Thyroid gland (tissue), 4 donors: ENCODE results near the gene MKI67.

ENCODE experiments used
- POLR2A ChIP-seq, 2 donors: fragments of 450-650 bp; IDR thresholded peaks; one replicate each; pipeline ENCODE4 v1.6.1; 2017; ENCODE audit warnings: antibody characterized with exemption in 2 of 2, mild to moderate bottlenecking in 2 of 2, moderate library complexity in 1 of 2
- TF ChIP-seq, protein P1 (sequence below), 6 experiments: fragments of 200-600 bp in 3 of 6; fragments of 450-650 bp in 3 of 6; sonication (generic) in 3 of 6; IDR thresholded peaks; one replicate each; pipeline ENCODE4 v1.5.1; 2016 to 2019; ENCODE audit warnings: antibody characterized with exemption in 6 of 6, mild to moderate bottlenecking in 2 of 6, inconsistent platforms in 1 of 6, moderate library complexity in 1 of 6

DNA sequence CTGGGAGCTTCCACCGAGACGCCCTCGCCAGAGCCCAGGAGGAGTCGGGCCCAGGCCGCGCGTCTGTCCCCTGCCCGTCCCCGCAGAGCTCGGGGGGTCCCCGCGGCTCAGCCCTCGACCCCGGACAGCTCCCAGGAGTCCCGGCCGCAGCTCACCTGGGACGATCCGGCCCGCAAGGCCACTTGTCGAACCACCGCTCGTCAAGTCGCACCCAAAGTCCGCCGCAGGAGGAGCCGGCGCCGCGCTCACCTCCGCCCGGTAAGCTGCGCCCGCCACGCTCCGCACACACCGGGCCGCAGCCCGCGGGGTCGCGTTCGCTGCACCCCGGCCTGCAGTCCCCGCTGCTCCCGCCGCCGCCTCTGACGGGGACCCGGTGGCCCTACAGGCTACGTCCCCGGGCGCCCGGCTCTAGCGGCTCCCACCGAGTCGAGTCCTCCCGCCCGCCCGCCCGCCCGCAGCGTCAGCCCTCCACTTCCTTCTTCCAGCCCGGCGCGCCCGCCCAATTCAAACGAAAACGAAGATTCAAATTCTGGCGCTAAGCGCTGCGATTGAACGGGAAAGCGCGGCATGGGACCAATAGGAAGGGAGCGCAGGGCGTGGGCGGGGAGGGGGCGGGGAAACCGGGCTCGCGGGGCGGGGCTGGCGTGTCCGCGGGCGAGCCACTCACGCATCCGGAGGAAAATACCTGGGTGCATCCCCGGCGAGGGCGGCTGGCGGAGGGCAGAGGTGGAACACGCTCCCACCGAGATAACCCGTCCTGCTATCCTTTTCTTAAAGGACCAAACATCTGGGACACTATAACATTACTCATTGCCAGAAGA, at the start of gene MKI67:
- TF ChIP-seq, protein P1, sequence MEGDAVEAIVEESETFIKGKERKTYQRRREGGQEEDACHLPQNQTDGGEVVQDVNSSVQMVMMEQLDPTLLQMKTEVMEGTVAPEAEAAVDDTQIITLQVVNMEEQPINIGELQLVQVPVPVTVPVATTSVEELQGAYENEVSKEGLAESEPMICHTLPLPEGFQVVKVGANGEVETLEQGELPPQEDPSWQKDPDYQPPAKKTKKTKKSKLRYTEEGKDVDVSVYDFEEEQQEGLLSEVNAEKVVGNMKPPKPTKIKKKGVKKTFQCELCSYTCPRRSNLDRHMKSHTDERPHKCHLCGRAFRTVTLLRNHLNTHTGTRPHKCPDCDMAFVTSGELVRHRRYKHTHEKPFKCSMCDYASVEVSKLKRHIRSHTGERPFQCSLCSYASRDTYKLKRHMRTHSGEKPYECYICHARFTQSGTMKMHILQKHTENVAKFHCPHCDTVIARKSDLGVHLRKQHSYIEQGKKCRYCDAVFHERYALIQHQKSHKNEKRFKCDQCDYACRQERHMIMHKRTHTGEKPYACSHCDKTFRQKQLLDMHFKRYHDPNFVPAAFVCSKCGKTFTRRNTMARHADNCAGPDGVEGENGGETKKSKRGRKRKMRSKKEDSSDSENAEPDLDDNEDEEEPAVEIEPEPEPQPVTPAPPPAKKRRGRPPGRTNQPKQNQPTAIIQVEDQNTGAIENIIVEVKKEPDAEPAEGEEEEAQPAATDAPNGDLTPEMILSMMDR (IDR thresholded peaks at IDR 0.05): no peak
- no peak for TF ChIP-seq POLR2A (IDR thresholded peaks at IDR 0.05)
